H9 (cell line): ENCODE data around the gene RETREG3. TPM values are rescaled to one million over a fixed set of nuclear protein-coding genes. Genes with fewer than 3 reads are reported as not detected.

Experiments
- DNase-seq: peaks from one replicate; pipeline ENCODE4 v3.0.0-alpha.2; 2017
- H2AFZ ChIP-seq: one replicate; pipeline ENCODE4 v1.6.1; 2013; ENCODE audit warnings: mild to moderate bottlenecking, low read length, control low read depth, moderate library complexity
- H2AK5ac ChIP-seq: 2 replicates; pipeline ENCODE4 v1.6.1; 2013; ENCODE audit warnings: low read length, control low read depth, mixed read lengths; ENCODE audit not compliant: insufficient read length
- H2BK120ac ChIP-seq: one replicate; pipeline ENCODE4 v1.6.1; 2013; ENCODE audit warnings: low read depth, mild to moderate bottlenecking, low read length, control low read depth, inconsistent platforms; ENCODE audit not compliant: poor library complexity, severe bottlenecking
- H2BK12ac ChIP-seq: 2 replicates; pipeline ENCODE4 v1.6.1; 2013; ENCODE audit warnings: low read length, control low read depth, mixed read lengths, low read depth; ENCODE audit not compliant: insufficient read length
- H2BK15ac ChIP-seq: 2 replicates; pipeline ENCODE4 v1.6.1; 2013; ENCODE audit warnings: low read depth, low read length, control low read depth
- H2BK20ac ChIP-seq: one replicate; pipeline ENCODE4 v1.6.1; 2013; ENCODE audit warnings: low read depth, mild to moderate bottlenecking, low read length, control low read depth, inconsistent platforms; ENCODE audit not compliant: poor library complexity, severe bottlenecking
- H2BK5ac ChIP-seq: 2 replicates; pipeline ENCODE4 v1.6.1; 2013; ENCODE audit warnings: low read length, control low read depth, mixed read lengths; ENCODE audit not compliant: insufficient read length
- H3K14ac ChIP-seq: 2 replicates; pipeline ENCODE4 v1.6.1; 2013; ENCODE audit warnings: low read length, control low read depth; ENCODE audit not compliant: insufficient read depth
- H3K18ac ChIP-seq: 2 replicates; pipeline ENCODE4 v1.6.1; 2013; ENCODE audit warnings: low read depth, mild to moderate bottlenecking, mixed read lengths, low read length, control low read depth; ENCODE audit not compliant: insufficient read length
- H3K23ac ChIP-seq: 2 replicates; pipeline ENCODE4 v1.6.1; 2013; ENCODE audit warnings: low read length, control low read depth, mixed read lengths, low read depth; ENCODE audit not compliant: insufficient read length
- H3K23me2 ChIP-seq: 2 replicates; pipeline ENCODE4 v1.6.1; 2013; ENCODE audit warnings: low read depth, mild to moderate bottlenecking, mixed read lengths, low read length, control low read depth; ENCODE audit not compliant: insufficient read length, poor library complexity, severe bottlenecking
- H3K27ac ChIP-seq: 2 replicates; pipeline ENCODE4 v1.5.1; 2013; ENCODE audit warnings: low read length, control low read depth, mixed read lengths, low read depth; ENCODE audit not compliant: insufficient read length
- H3K27me3 ChIP-seq: 2 replicates; pipeline ENCODE4 v1.6.1; 2013; ENCODE audit warnings: low read length, control low read depth, inconsistent platforms; ENCODE audit not compliant: insufficient read depth
- H3K4ac ChIP-seq: 2 replicates; pipeline ENCODE4 v1.6.1; 2013; ENCODE audit warnings: low read depth, mild to moderate bottlenecking, control low read depth, inconsistent platforms, low read length, moderate library complexity
- H3K4me1 ChIP-seq: 2 replicates; pipeline ENCODE4 v1.6.1; 2013; ENCODE audit warnings: low read length, control low read depth, inconsistent platforms; ENCODE audit not compliant: insufficient read depth
- H3K4me2 ChIP-seq: 2 replicates; pipeline ENCODE4 v1.6.1; 2013; ENCODE audit warnings: low read length, control low read depth, mixed read lengths; ENCODE audit not compliant: insufficient read length, insufficient read depth
- H3K56ac ChIP-seq: 2 replicates; pipeline ENCODE4 v1.6.1; 2013; ENCODE audit warnings: low read depth, mild to moderate bottlenecking, mixed read lengths, low read length, control low read depth; ENCODE audit not compliant: insufficient read length
- H3K79me1 ChIP-seq: 2 replicates; pipeline ENCODE4 v1.6.1; 2013; ENCODE audit warnings: low read depth, mild to moderate bottlenecking, moderate library complexity, low read length, control low read depth, inconsistent platforms; ENCODE audit not compliant: insufficient read depth, poor library complexity, severe bottlenecking
- H3K79me2 ChIP-seq: 2 replicates; pipeline ENCODE4 v1.6.1; 2013; ENCODE audit warnings: low read length, control low read depth, inconsistent platforms; ENCODE audit not compliant: insufficient read depth
- H3K9ac ChIP-seq: 2 replicates; pipeline ENCODE4 v1.6.1; 2013; ENCODE audit warnings: low read length, control low read depth, mixed read lengths; ENCODE audit not compliant: insufficient read length; ENCODE audit errors: extremely low read depth
- H3K9me3 ChIP-seq: one replicate; pipeline ENCODE4 v1.6.1; 2013; ENCODE audit warnings: low read depth, low read length, inconsistent platforms; ENCODE audit not compliant: control insufficient read depth
- H3T11ph ChIP-seq: one replicate; pipeline ENCODE4 v1.6.1; 2013; ENCODE audit warnings: mild to moderate bottlenecking, low read length, control low read depth, inconsistent platforms
- H4K20me1 ChIP-seq: one replicate; pipeline ENCODE4 v1.6.1; 2013; ENCODE audit not compliant: control insufficient read depth, insufficient read length, insufficient read depth
- H4K5ac ChIP-seq: 2 replicates; pipeline ENCODE4 v1.6.1; 2013; ENCODE audit warnings: low read depth, mild to moderate bottlenecking, mixed read lengths, low read length, control low read depth; ENCODE audit not compliant: insufficient read length
- H4K8ac ChIP-seq: replicated peaks from 2 replicates; pipeline ENCODE4 v1.6.1; 2013; ENCODE audit warnings: low read length, control low read depth, mixed read lengths, low read depth; ENCODE audit not compliant: insufficient read length
- H4K91ac ChIP-seq: 2 replicates; pipeline ENCODE4 v1.6.1; 2013; ENCODE audit warnings: low read depth, mild to moderate bottlenecking, moderate library complexity, mixed read lengths, low read length, control low read depth; ENCODE audit not compliant: insufficient read length
- H3K27ac Mint-ChIP-seq, 3 experiments: 2 replicates in 2 of 3; 3 replicates in 1 of 3; pipeline ENCODE4 v1.8.0; 2020 to 2021; ENCODE audit warnings: mixed read lengths in 3 of 3, mild to moderate bottlenecking in 1 of 3, moderate library complexity in 1 of 3
- H3K27me3 Mint-ChIP-seq: 2 replicates; pipeline ENCODE4 v1.8.0; 2021; ENCODE audit warnings: low read depth, mild to moderate bottlenecking, moderate library complexity, mixed read lengths
- H3K36me3 Mint-ChIP-seq, 3 experiments: 2 replicates in 2 of 3; 3 replicates in 1 of 3; pipeline ENCODE4 v1.8.0; 2020 to 2021; ENCODE audit warnings: low read depth in 3 of 3, mixed read lengths in 3 of 3; ENCODE audit not compliant: insufficient read depth in 1 of 3
- H3K4me1 Mint-ChIP-seq, 2 experiments: 2 replicates each; pipeline ENCODE4 v1.8.0; 2020; ENCODE audit warnings: mixed read lengths in 2 of 2
- H3K4me3 Mint-ChIP-seq, 2 experiments: 2 replicates in 1 of 2; 3 replicates in 1 of 2; pipeline ENCODE4 v1.8.0; 2020 to 2021; ENCODE audit warnings: mild to moderate bottlenecking in 2 of 2, mixed read lengths in 2 of 2, moderate library complexity in 1 of 2
- H3K9me3 Mint-ChIP-seq, 2 experiments: 2 replicates in 1 of 2; 3 replicates in 1 of 2; pipeline ENCODE4 v1.8.0; 2020; ENCODE audit warnings: mild to moderate bottlenecking in 2 of 2, mixed read lengths in 2 of 2, moderate library complexity in 1 of 2
- CTCF ChIP-seq: fragments of 200-600 bp; sonication (generic); conservative IDR thresholded peaks from 3 replicates; pipeline ENCODE4 v1.8.0; 2021; ENCODE audit warnings: antibody characterized with exemption, mild to moderate bottlenecking
- WGBS: extraction: QIAGEN DNeasy Blood & Tissue Kit; methylation state at CpG from one replicate; pipeline ENCODE4 v1.1.7; 2013; ENCODE audit warnings: missing lambda C conversion rate, low lambda C conversion rate, mixed read lengths; ENCODE audit not compliant: insufficient read length; ENCODE audit errors: extremely low coverage; 5-methylcytosine and 5-hydroxymethylcytosine counted together
- total RNA-seq: library from RNA; stranded (reverse); gene quantifications from 2 replicates; pipeline ENCODE4 v1.2.1, GENCODE V29; 2021

RETREG3 gene
- total RNA-seq, 1 experiment from 2014 or later: 47.3 TPM

GRCh38 chr17:42632949-42633444 is 23.8 kb upstream of the RETREG3 start:
- no peak overlapping the region for H3K14ac ChIP-seq
- no peaks in the 10 kb centered on the region for H4K20me1 ChIP-seq
- H3K18ac ChIP-seq: no peak overlapping the region
- H4K5ac ChIP-seq: no peak overlapping the region
- H3K9ac ChIP-seq: no peak overlapping the region
- Mint-ChIP-seq H3K9me3 (no peaks in the 10 kb centered on the region), H3K27ac (peak overlapping the region in 1 of 3 experiments; percentile 62; a peak in 1 of 7 replicates), H3K4me3 (no peak overlapping the region), H3K27me3 (peaks cover 3% of the 10 kb centered on the region; the same call in 1 of the 2 replicates), H3K4me1 (no peaks in the 10 kb centered on the region), H3K36me3 (no peaks in the 10 kb centered on the region)
- H3K4ac ChIP-seq: no peak overlapping the region
- no peak overlapping the region for H2BK20ac ChIP-seq
- no peaks in the 10 kb centered on the region for H3K27me3 ChIP-seq
- H3K56ac ChIP-seq: no peak overlapping the region
- H2BK5ac ChIP-seq: no peak overlapping the region
- H3K4me2 ChIP-seq: no peak overlapping the region
- H2BK12ac ChIP-seq: no peak overlapping the region
- no peak overlapping the region for H2BK15ac ChIP-seq
- H2BK120ac ChIP-seq: no peak overlapping the region
- WGBS: no CpG with 5 or more reads among the region's 9 CpGs
- no peaks in the 10 kb centered on the region for H3K79me1 ChIP-seq
- H3T11ph ChIP-seq: no peak overlapping the region
- H4K8ac ChIP-seq: no peak overlapping the region
- H3K4me1 ChIP-seq: no peaks in the 10 kb centered on the region
- DNase-seq: no peak
- no peaks in the 10 kb centered on the region for H3K79me2 ChIP-seq
- H2AFZ ChIP-seq: no peak overlapping the region
- H4K91ac ChIP-seq: no peak overlapping the region
- no peak overlapping the region for H3K23ac ChIP-seq
- TF ChIP-seq CTCF: no peak
- no peak overlapping the region for H3K27ac ChIP-seq
- no peak overlapping the region for H2AK5ac ChIP-seq
- no peaks in the 10 kb centered on the region for H3K9me3 ChIP-seq
- no peaks in the 10 kb centered on the region for H3K23me2 ChIP-seq
